ENCODE data around the gene ZNF423.

GRCh38 chr16:49760815-49761214 lies 95.1 kb downstream of the ZNF423 start:
- no peak for TF ChIP-seq POLR2AphosphoS5 (IDR thresholded peaks at IDR 0.05; ENCODE audit: low read depth, low read length)
- no peak for TF ChIP-seq REST (IDR thresholded peaks at IDR 0.05; ENCODE audit: insufficient read depth in 1 of 2, low read depth in 2 of 2, low read length in 2 of 2)
- TF ChIP-seq TAF1 (IDR thresholded peaks at IDR 0.05; ENCODE audit: borderline replicate concordance, insufficient read depth, low read length): no peak
- no peak for TF ChIP-seq SIN3A (IDR thresholded peaks at IDR 0.05; ENCODE audit: borderline replicate concordance, insufficient read depth, low read length)

Measured in PFSK-1 (cell line).